Measurements from ENCODE around the gene TBC1D20. TPM values are rescaled to one million over a fixed set of nuclear protein-coding genes. Genes with fewer than 3 reads are reported as not detected.
"Not testable (repeated sequence)": the region's sequence is repeated elsewhere in the genome, so short reads cannot be mapped to it uniquely, and the experiment has no call there.

TBC1D20 gene
- total and polyA plus RNA-seq, 3 donors from 2014 or later = 43.5 to 52.6 (median 45.7) TPM

DNA sequence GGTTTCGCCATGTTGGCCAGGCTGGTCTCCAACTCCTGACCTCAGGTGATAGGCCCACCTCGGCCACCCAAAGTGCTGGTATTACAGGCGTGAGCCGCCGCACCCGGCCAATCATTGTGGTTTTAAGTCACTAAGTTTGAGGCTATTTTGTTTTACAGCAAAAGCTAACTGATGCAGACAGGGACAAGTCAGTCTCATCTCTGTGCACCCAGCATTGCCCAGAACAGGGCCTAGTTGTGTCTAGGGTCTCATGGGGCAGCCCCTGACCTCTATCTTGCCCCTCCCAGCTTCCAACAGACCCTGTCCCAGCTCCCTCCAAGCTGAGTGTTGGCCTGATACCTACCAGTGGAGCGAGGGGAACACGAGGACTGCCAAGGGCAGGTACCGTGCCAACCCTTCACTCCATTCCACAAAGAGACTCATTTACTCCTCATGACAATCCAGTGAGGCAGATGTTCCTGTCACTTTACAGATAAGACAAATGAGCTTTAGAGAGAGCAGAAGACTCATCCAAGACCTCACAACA, 63.1 kb downstream of the TBC1D20 start:
- H3K4me1 ChIP-seq = no peaks in the 10 kb centered on the region
- DNase-seq = no peak
- H3K4me3 ChIP-seq = no peak overlapping the region
- no peak overlapping the region for H3K27ac ChIP-seq
- no peaks in the 10 kb centered on the region for H3K9me3 ChIP-seq
- H3K27me3 ChIP-seq = no peaks in the 10 kb centered on the region
- no peaks in the 10 kb centered on the region for H3K36me3 ChIP-seq (ENCODE audit: low read depth, missing control alignments)
- 93 to 97% methylated on average over 9 of the region's 9 CpGs for WGBS, 2 donors
- TF ChIP-seq, protein P1, sequence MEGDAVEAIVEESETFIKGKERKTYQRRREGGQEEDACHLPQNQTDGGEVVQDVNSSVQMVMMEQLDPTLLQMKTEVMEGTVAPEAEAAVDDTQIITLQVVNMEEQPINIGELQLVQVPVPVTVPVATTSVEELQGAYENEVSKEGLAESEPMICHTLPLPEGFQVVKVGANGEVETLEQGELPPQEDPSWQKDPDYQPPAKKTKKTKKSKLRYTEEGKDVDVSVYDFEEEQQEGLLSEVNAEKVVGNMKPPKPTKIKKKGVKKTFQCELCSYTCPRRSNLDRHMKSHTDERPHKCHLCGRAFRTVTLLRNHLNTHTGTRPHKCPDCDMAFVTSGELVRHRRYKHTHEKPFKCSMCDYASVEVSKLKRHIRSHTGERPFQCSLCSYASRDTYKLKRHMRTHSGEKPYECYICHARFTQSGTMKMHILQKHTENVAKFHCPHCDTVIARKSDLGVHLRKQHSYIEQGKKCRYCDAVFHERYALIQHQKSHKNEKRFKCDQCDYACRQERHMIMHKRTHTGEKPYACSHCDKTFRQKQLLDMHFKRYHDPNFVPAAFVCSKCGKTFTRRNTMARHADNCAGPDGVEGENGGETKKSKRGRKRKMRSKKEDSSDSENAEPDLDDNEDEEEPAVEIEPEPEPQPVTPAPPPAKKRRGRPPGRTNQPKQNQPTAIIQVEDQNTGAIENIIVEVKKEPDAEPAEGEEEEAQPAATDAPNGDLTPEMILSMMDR (IDR thresholded peaks at IDR 0.05) = no peak
- no peak for TF ChIP-seq POLR2A (IDR thresholded peaks at IDR 0.05)
- intact Hi-C loops (cut with DNase I; ENCODE audit: low total_unique reads) = no loop called here

DNA sequence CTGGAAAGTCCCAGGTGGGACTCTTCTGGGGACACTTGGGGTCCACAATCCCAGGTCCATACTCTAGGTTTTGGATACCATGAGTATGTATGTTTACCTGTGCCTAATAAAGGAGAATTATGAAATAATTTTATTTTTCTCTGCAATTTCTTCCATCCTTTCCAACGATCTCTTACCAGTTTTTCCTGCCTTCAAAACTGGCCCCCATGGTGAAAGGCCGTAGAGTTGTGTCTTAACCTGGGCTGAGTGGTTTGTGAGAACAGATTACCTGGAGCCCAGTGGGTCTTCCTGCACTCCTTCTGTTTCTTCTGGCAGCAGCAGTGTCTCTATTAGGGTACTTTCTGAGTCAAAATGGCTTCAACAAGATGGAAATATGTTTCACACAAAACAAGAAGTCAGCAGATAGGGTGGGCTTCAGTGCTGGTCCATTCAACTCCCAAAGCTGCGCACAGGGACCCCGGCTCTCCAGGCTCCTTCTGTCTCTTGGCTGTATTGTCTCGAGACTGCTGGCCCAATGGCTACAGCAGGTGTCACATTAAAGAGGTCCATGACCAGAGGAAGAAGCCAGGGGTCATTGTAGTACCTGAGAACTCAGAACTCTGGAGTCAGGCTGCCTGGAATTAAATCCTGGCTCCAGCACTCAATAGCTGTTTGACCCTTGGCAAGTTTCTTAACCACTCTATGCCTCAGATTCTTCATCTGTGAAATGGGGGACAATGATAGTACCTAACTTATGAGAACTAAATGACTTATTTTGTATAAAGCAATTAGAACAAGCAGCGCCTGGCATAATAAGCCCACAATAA, 64.7 kb downstream of the TBC1D20 start:
- WGBS, 2 donors = 78 to 88% methylated on average over 6 of the region's 6 CpGs
- Histone ChIP-seq H3K9me3 (no peaks in the 10 kb centered on the region), H3K4me3 (no peak overlapping the region), H3K4me1 (no peaks in the 10 kb centered on the region), H3K27me3 (no peaks in the 10 kb centered on the region), H3K27ac (no peak overlapping the region), H3K36me3 (ENCODE audit: low read depth, missing control alignments) (no peaks in the 10 kb centered on the region)
- no peak for DNase-seq
- TF ChIP-seq, protein P1 (IDR thresholded peaks at IDR 0.05) = no peak
- no peak for TF ChIP-seq POLR2A (IDR thresholded peaks at IDR 0.05)
- intact Hi-C loops (cut with DNase I; ENCODE audit: low total_unique reads) = no loop called here

DNA sequence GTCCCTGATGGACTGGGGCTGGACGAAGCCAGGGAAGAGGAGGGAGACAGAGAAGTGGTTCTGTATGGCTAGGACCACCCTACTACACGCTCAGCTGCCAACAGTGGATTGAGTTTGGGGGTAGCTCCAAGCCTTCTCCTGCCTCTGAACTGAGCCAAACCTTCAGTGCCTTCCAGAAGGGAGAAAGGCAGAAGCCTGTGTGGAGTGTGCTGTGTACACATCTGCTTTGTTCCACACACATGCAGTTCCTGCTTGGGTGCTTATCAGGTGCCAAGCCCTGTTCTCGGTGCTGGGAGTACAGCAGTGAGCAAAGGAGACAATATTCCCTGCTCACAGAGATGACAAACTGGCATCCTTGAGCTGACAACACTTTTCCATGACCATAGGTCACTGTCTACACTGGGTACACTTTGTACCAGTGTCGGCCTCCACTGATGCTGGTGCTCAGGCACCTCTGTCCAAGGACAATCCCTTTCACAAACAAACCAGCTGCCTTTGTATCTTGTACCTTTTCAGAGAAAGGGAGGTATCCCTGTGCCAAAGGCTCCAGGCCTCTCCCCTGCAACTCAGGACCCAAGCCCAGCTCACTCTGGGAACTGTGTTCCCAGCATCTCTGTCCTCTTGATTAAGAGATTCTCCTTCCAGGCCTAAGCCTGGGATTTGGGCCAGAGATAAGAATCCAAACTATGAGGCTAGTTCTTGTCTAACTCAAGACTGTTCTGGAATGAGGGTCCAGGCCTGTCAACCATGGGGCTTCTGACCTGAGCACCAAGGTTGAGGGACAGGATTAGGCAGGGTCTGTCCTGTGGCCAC, 65.5 kb downstream of the TBC1D20 start:
- Histone ChIP-seq H3K4me3 (no peak overlapping the region), H3K27me3 (no peaks in the 10 kb centered on the region), H3K4me1 (no peaks in the 10 kb centered on the region), H3K27ac (no peak overlapping the region), H3K36me3 (ENCODE audit: low read depth, missing control alignments) (no peaks in the 10 kb centered on the region), H3K9me3 (no peaks in the 10 kb centered on the region)
- TF ChIP-seq, protein P1 (IDR thresholded peaks at IDR 0.05) = no peak
- TF ChIP-seq POLR2A (IDR thresholded peaks at IDR 0.05) = no peak
- 81 to 86% methylated on average over 4 of the region's 4 CpGs for WGBS, 2 donors
- intact Hi-C loops (cut with DNase I; ENCODE audit: low total_unique reads) = no loop called here
- DNase-seq = no peak

DNA sequence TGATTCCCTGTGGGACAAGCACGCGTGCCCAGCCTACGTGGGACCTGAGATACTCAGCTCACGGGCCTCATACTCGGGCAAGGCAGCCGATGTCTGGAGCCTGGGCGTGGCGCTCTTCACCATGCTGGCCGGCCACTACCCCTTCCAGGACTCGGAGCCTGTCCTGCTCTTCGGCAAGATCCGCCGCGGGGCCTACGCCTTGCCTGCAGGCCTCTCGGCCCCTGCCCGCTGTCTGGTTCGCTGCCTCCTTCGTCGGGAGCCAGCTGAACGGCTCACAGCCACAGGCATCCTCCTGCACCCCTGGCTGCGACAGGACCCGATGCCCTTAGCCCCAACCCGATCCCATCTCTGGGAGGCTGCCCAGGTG, 66.1 kb downstream of the TBC1D20 start:
- WGBS, 2 donors = 95% methylated on average over 23 to 24 of the region's 24 CpGs
- Histone ChIP-seq H3K36me3 (ENCODE audit: low read depth, missing control alignments) (no peaks in the 10 kb centered on the region), H3K27ac (no peak overlapping the region), H3K4me3 (no peak overlapping the region), H3K27me3 (no peaks in the 10 kb centered on the region), H3K9me3 (no peaks in the 10 kb centered on the region), H3K4me1 (no peaks in the 10 kb centered on the region)
- intact Hi-C loops (cut with DNase I; ENCODE audit: low total_unique reads) = no loop called here
- no peak for DNase-seq
- TF ChIP-seq POLR2A (IDR thresholded peaks at IDR 0.05) = no peak
- TF ChIP-seq, protein P1 (IDR thresholded peaks at IDR 0.05) = no peak

DNA sequence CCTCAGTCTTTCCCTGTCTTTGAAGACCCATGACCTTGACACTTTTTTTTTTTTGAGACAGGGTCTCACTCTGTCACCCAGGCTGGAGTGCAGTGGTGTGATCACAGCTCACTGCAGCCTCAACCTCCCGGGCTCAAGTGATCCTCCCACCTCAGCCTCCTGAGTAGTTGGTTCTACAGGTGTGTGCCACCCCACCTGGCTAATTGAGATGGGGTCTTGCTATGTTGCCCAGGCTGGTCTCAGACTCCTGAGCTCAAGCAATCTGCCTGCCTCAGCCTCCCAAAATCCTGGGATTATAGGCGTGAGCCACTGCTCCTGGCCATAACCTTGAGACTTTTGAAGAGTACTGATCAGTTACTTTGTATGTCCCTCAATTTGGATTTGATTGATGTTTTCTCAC, 69.0 kb downstream of the TBC1D20 start:
- intact Hi-C loops (cut with DNase I; ENCODE audit: low total_unique reads); H3K27me3 ChIP-seq: not testable (repeated sequence)

More for the DNA sequence above, 69.0 kb downstream of the TBC1D20 start:
- not testable (repeated sequence) for H3K36me3 ChIP-seq (ENCODE audit: low read depth, missing control alignments); H3K27ac ChIP-seq; DNase-seq; H3K4me1 ChIP-seq; H3K9me3 ChIP-seq; H3K4me3 ChIP-seq
- WGBS, 2 donors = 85 to 86% methylated on average over 2 of the region's 2 CpGs
